Lung (tissue), 16 donors: ENCODE results near the gene GNG13. TPM values are rescaled to one million over a fixed set of nuclear protein-coding genes. Genes with fewer than 3 reads are reported as not detected.

Source experiments
- ATAC-seq: fragments of 200-7000 bp; cut with Tn5 transposase; one replicate; pipeline ENCODE4 v1.9.1; 2020; ENCODE audit warnings: moderate number of reproducible peaks; ENCODE audit not compliant: insufficient read depth, low FRiP score
- DNase-seq, 3 donors: peaks; one replicate each; pipeline ENCODE4 v3.0.0-alpha.2; 2013 to 2017
- H3K27ac ChIP-seq, 2 donors: one replicate each; pipeline ENCODE4 v1.5.1; 2013; ENCODE audit warnings: mild to moderate bottlenecking in 2 of 2, moderate library complexity in 2 of 2, control low read depth in 1 of 2, inconsistent platforms in 1 of 2, low read depth in 1 of 2, low read length in 1 of 2
- H3K27me3 ChIP-seq, 3 donors: one replicate each; pipeline ENCODE4 v1.5.1; 2013; ENCODE audit warnings: low read length in 2 of 3; ENCODE audit not compliant: control insufficient read depth in 3 of 3, insufficient read depth in 3 of 3
- H3K36me3 ChIP-seq, 4 donors: one replicate each; pipeline ENCODE4 v1.5.1; 2013; ENCODE audit warnings: low read length in 4 of 4, mild to moderate bottlenecking in 1 of 4, moderate library complexity in 1 of 4; ENCODE audit not compliant: control insufficient read depth in 4 of 4, insufficient read depth in 4 of 4
- H3K4me1 ChIP-seq, 5 donors: one replicate each; pipeline ENCODE4 v1.5.1; 2013; ENCODE audit warnings: low read length in 5 of 5, mild to moderate bottlenecking in 2 of 5, moderate library complexity in 1 of 5; ENCODE audit not compliant: control insufficient read depth in 5 of 5, insufficient read depth in 5 of 5
- H3K4me3 ChIP-seq: one replicate; pipeline ENCODE4 v1.5.1; 2013; ENCODE audit warnings: mild to moderate bottlenecking, control low read depth, moderate library complexity
- H3K9ac ChIP-seq, 2 donors: one replicate each; pipeline ENCODE4 v1.5.1; 2013; ENCODE audit warnings: low read length in 2 of 2, control low read depth in 1 of 2; ENCODE audit not compliant: insufficient read depth in 1 of 2
- H3K9me3 ChIP-seq, 4 donors: one replicate each; pipeline ENCODE4 v1.5.1; 2013; ENCODE audit warnings: low read length in 3 of 4, mild to moderate bottlenecking in 1 of 4, moderate library complexity in 1 of 4; ENCODE audit not compliant: control insufficient read depth in 4 of 4, insufficient read depth in 3 of 4
- WGBS, 2 donors: extraction: QIAGEN DNeasy Blood & Tissue Kit; methylation state at CpG; one replicate each; pipeline ENCODE4 v1.1.7; 2013; 5-methylcytosine and 5-hydroxymethylcytosine counted together
- long read RNA-seq, 5 donors: transcript quantifications; one replicate each; lab custom pipeline, GENCODE V29; 2026
- polyA plus RNA-seq, 2 donors: library from polyadenylated mRNA; stranded (reverse); fragments of 200-250 nt; gene quantifications; one replicate each; pipeline ENCODE4 v1.2.1, GENCODE V29; 2013
- total RNA-seq, 2 donors: library from RNA; depleted of rRNA in 1 of 2; stranded (reverse); fragments of >200 nt in 1 of 2; gene quantifications; one replicate each; pipeline ENCODE4 v1.2.1, GENCODE V29; 2014 to 2021
- TF ChIP-seq, protein P1 (sequence below): IDR thresholded peaks from 2 replicates; pipeline ENCODE4 v1.5.1; 2012; ENCODE audit warnings: mild to moderate bottlenecking; ENCODE audit errors: control extremely low read depth, extremely low read depth
- donor health status: control.
- donor health status: control.
- donor health status: Bipolar disorder and iron deficiency.
- donor health status: healthy.
- donor health status: DM: yes; HTN: yes; CAD: no.

The GNG13 gene, protein sequence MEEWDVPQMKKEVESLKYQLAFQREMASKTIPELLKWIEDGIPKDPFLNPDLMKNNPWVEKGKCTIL
- total RNA-seq (not detected), polyA plus RNA-seq (not detected)
- long read RNA-seq, donor 1, result 0 reads
- long read RNA-seq, donor 2, result 0 reads
- long read RNA-seq, donor 3, result 0 reads
- long read RNA-seq, donor 4, result 0 reads
- long read RNA-seq, donor 5, partial matches to known transcripts, result 23 of 23 reads
- long read RNA-seq, donor 5, other reads (novel, unspliced or antisense), result 0 of 23 reads

DNA sequence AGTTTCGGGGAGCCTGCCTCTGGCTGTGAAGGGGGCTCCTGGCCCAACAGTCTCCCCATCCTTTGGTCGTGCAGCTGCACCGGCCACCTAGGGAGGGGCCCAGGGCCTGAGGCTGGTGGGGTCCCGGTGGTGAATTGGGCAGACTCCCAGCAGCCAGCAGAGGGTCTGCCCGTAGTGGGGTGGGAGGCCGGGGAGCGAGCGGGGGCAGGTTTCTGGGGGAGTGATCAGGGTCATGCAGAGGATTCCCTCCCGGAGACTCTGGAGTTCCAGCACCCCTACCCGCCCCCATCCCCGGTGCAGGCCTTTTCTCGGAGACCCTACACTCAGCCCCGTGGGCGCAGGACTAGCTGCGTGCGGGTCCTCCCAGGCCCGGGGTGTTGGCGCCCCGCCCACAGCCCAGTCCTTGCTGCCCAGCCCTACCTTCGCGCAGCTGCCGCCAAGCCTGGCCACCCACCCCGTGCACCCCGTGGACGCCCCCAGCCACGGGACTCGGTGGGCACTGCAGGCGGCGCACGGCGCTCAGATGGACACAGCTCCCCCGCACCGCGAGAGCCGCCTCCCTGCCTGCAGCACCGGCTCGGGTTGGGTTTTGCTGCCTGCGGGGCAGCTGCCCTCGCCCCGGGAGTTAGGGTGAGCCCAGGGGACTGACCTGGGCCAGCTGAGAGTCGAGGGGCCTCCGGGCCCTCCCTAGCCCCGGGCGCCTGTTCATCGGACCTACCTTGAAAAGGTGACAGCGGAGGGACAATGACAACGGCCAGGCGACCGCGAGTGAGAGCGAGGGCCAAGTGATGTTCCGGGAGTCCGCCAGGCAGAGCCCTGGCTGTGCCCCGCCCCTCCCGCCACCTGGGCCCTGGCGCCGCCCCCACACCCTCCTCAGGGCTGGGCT lies at the start of gene GNG13:
GNG13 (minus strand) TSS at position 787 of the 886 bp plus-strand sequence. CDS start 1,657 bp downstream, outside the sequence.
- H3K27me3 ChIP-seq, result peaks cover 6 to 36% (median 7%) of the 10 kb centered on the region in 3 donors
- peaks cover 0 to 4% (median 0%) of the 10 kb centered on the region in 4 donors for H3K9me3 ChIP-seq
- no peak within 1 kb of the TSS for H3K4me3 ChIP-seq
- DNase-seq, result no peak
- TF ChIP-seq, protein P1, sequence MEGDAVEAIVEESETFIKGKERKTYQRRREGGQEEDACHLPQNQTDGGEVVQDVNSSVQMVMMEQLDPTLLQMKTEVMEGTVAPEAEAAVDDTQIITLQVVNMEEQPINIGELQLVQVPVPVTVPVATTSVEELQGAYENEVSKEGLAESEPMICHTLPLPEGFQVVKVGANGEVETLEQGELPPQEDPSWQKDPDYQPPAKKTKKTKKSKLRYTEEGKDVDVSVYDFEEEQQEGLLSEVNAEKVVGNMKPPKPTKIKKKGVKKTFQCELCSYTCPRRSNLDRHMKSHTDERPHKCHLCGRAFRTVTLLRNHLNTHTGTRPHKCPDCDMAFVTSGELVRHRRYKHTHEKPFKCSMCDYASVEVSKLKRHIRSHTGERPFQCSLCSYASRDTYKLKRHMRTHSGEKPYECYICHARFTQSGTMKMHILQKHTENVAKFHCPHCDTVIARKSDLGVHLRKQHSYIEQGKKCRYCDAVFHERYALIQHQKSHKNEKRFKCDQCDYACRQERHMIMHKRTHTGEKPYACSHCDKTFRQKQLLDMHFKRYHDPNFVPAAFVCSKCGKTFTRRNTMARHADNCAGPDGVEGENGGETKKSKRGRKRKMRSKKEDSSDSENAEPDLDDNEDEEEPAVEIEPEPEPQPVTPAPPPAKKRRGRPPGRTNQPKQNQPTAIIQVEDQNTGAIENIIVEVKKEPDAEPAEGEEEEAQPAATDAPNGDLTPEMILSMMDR, result no peak
- H3K36me3 ChIP-seq, result no peaks in the 10 kb centered on the region
- no peak for ATAC-seq
- 6 to 10% methylated on average over 51 to 57 of the region's 57 CpGs for WGBS, 2 donors
- H3K9ac ChIP-seq, result no peak within 1 kb of the TSS
- H3K27ac ChIP-seq, result no peak within 1 kb of the TSS
- no peaks in the 10 kb centered on the region for H3K4me1 ChIP-seq

DNA sequence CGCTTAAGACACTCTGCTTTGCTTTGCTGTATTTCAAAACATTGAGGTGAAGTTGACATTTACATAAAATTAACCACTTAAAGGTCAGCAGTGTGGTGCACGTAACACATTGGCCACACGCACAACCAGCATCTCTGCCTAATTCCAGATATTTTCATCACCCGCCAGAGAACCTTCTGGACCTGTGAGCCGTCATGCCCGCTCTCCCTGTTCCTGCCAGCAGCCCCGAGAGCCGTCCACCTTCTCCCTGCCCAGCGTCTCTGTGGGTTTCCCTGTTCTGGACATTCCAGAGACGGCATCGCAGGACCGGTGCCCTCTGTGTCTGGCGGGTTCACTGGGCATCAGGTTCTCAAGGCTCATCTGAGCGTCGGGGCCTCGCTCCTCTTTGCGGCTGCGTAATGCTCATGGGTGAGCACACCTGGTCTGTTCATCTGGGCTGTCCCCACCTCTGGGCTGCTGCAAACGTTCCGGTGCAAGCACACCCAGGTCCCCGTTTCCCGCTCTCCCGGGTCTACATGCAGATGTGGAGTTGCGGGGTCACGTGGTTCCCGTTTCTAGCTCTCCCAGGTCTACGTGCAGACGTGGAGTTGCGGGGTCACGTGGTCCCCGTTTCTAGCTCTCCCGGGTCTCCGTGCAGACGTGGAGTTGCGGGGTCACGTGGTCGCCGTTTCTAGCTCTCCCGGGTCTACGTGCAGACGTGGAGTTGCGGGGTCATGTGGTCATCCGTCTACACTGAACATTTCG lies 48.1 kb upstream of the GNG13 start:
- WGBS, 2 donors, result 94 to 96% methylated on average over 44 of the region's 44 CpGs
- no peaks in the 10 kb centered on the region for H3K27me3 ChIP-seq
- peaks cover 0 to 11% (median 3%) of the 10 kb centered on the region in 4 donors for H3K9me3 ChIP-seq
- no peaks in the 10 kb centered on the region for H3K4me1 ChIP-seq
- no peak overlapping the region for H3K4me3 ChIP-seq
- no peak overlapping the region for H3K27ac ChIP-seq
- H3K36me3 ChIP-seq, result no peaks in the 10 kb centered on the region
- TF ChIP-seq, protein P1, result no peak
- no peak for ATAC-seq
- H3K9ac ChIP-seq, result no peak overlapping the region
- no peak for DNase-seq

DNA sequence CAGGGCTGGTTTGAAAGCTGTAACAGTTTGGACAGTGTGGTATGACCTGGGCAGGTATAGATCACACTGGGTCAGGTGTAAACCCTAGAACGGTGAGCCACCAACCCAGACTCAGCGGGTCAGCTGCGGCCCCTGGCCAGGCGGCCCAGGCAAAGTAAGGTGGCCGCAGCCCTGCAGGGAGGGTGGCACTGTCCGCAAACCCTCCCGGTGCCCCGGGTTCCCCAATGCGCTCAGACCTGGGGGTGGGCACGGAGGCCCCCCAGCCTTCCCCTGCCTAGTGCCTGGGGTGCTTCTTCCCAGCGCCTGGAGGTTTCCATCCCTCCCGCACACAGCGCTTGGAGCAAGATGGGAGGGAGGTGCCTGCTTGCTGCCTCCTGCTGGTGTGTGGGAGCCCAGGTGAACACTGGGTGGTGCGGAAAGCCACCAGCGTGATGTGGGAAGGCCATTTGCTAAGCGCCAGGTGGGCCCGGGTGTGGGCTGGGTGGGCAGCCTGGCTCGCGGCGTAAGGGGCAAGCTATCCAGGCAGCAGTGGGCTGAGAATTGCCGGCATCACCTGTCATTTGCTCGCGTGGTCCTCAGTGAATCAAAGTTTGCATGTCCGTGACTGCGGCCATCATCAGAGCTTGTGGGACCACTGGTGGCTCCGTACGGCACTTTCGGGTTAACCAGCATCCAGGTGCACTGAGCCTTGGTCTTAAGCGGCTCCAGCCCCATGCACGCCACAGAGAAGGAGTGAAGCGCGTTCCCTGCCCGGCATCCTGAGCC lies 47.3 kb upstream of the GNG13 start:
- Histone ChIP-seq H3K36me3 (no peaks in the 10 kb centered on the region), H3K9me3 (peaks cover 0 to 11% (median 3%) of the 10 kb centered on the region in 4 donors), H3K27me3 (no peaks in the 10 kb centered on the region), H3K27ac (no peak overlapping the region), H3K9ac (no peak overlapping the region), H3K4me3 (no peak overlapping the region), H3K4me1 (no peaks in the 10 kb centered on the region)
- WGBS, 2 donors, result 95 to 97% methylated on average over 33 of the region's 33 CpGs
- TF ChIP-seq, protein P1, result no peak
- DNase-seq (no peak), ATAC-seq (no peak)
